GM19099 (cell line): ENCODE results near the gene EIPR1.

Experiments used
- POLR2A ChIP-seq: IDR thresholded peaks from 3 replicates; pipeline ENCODE4 v1.6.1; 2011; ENCODE audit warnings: low read depth; ENCODE audit not compliant: insufficient read length; ENCODE audit errors: extremely low read depth

Gene EIPR1

DNA sequence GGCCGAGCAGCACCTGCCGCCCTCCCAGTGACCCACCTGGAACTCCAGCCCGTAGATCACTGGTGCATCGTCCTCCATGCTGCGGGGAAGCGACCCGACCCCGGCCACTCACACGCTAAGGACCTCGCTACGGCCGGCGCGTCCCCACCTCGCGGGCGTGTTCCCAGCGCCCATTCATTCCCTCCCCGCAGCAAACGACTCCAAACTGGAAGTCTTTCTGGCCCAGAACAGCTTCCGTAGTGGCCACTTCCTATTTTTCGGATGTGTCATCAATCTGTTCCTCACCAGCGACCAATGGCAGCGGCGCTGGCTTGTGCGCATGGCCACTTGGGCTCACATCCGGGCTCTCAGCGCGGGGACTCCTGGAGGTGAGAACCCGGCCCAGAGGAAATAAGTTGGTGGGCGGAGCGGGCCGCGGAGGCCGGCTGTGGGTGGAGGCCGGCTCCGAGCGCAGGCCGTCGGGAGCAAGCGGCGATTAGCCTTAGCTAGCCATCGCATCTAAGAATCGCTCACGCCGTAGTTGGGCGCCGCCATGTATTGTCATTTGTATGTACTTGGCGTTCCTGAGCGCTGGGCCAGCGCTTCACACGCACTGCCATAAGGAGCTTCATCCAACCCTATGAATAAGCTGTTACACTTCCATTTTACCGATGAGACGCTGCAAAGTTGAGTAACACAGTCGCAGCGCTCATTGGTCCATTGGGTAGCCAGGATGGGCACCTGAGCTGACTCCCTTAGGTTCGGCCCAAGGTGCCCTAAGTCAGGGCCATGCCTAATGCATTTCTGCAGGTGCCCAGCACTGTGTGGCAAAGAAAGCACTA is at the start of gene EIPR1:
Gene EIPR1 (minus strand): TSS at position 207 of the 821 bp plus-strand sequence. CDS start 129 bp downstream, at position 78.
- TF ChIP-seq POLR2A = peak; percentile 82

DNA sequence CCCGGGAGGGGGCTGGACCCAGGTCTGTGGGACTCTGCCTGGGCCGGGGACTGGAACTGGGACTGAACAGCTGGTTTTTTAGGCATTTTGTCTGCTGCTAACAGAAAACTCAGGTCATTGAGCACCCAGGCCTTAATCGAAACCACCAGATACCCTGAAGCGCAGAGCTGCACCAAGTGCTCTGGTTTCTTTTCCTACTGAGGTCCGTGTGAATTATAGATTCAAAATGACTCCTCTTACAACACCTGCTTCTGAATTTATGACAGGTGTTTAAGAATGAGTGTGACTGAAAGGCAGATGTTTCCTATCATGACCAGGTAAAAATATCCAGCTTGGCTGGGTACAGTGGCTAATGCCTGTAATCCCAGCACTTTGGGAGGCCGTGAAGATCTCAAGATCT is 49.7 kb upstream of the EIPR1 start:
- TF ChIP-seq POLR2A = no peak

DNA sequence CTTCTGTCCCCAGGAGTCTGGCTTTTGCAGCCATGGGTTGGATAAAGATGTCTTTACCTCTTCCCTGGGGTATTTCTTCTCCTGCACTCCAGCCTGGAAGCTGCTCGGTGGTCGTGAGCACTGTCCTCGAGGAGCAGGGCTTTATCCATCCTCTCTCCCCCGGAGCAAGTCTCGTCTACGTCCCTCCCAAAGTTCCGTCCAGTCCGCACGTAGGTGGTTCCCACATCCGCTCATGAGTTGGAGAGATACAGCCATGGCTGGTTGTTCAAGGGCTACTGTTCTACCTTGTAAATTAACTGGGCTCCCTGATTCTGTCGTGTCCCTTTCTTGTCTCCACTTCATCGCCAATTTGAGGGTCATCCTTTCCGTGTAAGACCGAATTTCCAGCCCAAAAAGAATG is 49.0 kb upstream of the EIPR1 start:
- TF ChIP-seq POLR2A = no peak

DNA sequence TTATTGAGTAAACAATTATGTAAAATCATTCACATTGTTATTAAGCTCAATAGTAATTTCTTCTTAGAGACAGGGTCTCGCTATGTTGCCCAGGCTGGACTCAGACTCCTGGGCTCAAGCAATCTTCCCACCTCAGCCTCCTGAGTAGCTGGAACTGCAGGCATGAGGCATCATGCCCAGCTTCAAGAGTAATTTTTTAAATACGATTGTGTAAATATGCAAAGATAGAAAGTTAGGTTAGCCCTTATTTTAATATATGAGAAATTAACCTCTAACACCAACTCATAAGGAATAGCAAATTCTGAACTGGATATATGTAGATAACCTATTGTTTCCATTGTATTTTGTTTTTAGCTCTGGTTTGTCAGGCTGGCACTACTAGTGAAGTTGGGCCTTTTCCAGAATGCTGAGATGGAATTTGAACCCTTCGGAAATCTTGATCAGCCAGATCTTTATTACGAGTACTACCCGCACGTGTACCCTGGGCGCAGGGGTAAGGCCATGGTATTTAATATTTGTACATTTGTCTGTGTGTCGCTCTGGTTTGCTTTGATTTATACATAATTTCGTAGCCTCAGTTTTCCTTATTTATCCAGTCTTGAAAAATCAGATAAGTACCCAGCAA is 46.7 kb upstream of the EIPR1 start:
- TF ChIP-seq POLR2A = no peak

DNA sequence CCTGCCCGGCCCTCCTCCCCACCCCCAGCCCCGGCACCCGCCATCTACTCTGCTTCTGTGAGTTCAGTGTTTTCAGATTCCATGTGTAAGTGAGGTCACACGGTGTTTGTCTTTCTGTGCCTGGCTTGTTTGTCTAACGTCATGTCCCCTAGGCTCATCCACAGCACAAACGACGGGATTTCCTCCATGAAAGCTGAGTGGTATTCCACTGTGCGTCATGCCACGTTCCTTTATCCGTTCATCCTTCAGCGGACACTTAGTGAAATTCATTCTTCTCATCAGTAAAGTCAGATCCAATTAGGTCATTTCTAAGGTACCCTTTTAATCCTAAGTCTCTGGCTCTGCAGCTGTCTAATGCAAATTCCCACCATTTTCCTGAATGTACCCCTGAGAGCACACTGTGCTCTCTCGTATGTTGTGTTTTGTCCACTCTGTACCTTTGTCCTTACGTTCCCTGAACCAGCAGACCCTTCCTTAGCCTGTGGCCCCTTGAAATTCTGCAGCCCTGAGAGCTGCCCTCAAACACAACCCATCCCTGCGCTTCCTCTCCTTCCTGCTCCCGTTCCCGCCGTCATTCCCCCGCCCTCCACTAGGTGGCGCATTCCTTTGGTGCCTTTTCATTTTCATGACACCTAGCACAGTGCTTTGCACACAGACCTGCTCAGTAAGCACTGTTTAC is 46.0 kb upstream of the EIPR1 start:
- TF ChIP-seq POLR2A = no peak

DNA sequence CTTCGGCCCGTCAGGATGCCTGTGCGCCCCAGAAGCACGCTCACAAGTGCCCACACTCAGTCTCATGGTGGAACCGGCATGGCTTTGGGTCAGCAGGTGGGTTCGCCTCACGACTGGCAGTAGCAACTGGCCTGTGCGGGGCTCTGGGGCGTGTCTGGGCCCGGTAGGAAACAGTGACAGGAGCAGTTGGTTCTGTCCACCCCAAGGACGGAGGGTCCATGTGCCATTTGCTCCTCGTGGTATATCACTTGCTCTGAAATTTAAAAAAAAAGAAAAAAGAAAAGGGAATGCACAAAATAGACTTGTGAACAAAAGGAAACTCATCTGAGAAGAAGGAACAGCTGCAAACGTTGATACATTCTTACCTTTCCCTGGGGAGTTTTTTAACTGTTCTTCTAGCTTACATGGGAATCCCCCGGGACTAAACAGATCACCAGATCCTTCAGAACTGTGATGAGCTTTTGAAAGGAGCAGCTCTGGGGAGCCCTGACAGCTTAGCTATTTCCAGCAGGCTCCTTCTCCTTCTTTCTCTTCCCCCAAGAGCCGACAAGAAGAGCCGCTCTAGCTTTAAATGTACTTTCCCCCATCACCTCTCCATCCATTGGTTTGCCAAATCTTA is 44.7 kb upstream of the EIPR1 start:
- TF ChIP-seq POLR2A = no peak

DNA sequence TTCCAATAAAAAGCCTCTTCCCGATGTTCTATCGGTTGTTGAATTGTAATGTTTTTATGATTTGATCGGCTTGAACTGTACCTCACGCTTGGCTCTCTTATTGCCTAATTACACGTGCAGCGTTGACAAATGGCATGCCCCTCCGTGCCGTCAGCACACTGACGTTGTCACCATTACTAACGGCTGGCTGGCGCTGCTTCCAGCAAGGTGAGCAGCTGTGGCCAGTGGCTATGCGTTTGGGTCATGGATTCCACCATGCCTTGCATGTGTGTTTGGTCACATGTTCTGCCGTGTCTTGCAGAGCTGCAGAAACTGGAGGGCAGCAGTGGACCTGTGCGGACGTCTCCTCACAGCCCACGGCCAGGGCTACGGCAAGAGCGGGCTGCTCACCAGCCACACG is 44.0 kb upstream of the EIPR1 start:
- TF ChIP-seq POLR2A = no peak

DNA sequence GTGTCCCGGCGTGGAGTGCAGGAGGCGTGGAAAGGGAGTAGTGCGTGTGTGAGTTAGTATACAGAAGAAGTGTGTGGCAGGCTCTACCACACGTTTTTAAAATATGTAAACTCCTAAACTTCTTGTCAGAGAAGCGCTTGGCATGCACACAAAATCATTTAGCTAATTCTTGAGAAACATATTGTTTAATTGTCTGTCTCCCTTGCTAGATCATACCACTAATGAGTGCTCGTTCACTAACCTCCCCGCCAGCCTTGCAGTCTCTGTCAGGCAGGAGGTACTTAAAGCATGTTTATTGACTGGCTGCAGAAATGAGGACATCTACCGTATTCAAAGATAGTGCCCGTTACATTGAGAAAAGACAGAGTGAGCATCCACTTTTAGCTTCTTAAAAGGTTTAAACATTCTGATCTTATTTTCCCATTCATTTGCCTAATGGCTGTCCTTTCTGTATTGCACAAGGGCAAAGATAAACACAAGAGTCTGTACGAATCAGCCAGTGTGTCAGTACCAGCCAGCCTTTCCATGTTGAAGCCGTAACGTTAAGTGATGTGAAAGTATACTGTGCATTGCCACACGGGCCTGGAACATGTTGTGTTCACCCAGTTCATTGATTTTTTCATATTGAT is 43.3 kb upstream of the EIPR1 start:
- TF ChIP-seq POLR2A = no peak

DNA sequence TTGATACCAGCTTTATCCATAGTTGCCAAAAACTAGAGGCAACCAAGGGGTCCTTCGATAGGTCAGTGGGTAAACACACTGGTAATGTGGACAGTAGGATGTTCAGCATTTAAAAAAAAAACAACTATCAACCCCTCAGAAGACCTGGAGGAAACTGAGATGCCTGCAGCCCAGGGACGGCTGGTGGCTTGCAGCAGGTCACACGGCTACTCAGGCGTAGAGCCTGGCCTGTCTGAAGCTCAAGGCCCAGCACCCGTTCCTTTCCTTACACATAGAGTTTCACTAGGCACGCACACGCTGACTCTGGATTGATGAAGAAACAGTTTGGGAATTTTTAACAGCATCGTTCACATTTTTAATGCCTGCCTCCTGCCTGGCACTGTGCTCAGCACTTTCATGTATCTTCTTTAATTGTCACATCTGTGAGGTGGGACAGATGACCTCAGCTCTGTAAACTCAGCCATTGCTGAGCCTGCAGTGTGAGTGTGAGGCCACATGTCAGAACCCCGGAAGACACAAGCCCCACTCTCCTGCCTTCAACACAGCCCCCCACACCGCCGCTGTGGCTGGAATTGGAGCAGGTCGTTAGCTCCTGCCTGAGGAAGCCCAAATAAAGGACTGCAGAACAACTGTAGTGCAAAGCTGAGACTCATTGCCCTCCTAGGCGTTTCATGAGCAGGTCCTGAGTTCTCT is 42.6 kb upstream of the EIPR1 start:
- no peak for TF ChIP-seq POLR2A

DNA sequence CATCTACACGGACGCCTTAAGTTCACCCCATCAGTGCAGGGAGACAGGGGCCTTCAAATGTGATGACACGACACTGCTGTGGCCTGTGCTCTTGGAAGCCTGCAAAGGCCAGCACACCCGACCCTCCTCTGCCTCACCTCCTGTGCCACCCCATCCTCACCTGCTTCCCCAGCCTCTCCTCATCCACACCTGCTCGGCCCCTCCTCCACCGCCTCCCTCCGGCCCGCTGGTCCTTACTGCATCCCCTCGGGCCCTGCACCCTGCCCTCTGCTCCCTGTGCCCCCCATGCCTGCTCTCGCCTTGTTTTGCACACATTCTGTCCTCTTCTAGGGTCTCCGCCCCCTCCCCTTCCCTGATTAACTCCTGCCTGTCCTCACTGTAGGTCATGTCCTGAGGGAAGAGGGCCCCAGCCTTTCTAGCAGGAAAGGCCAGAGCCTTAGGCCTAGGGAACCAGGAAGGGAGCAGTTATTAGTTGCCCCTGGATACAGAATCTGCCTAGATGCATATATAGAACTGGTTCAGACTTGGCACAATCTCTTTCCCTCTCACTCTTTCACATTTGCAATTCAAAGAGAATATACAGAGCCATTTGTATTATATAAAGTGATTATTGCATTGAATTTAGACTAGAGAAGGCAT is 41.3 kb upstream of the EIPR1 start:
- TF ChIP-seq POLR2A = no peak

DNA sequence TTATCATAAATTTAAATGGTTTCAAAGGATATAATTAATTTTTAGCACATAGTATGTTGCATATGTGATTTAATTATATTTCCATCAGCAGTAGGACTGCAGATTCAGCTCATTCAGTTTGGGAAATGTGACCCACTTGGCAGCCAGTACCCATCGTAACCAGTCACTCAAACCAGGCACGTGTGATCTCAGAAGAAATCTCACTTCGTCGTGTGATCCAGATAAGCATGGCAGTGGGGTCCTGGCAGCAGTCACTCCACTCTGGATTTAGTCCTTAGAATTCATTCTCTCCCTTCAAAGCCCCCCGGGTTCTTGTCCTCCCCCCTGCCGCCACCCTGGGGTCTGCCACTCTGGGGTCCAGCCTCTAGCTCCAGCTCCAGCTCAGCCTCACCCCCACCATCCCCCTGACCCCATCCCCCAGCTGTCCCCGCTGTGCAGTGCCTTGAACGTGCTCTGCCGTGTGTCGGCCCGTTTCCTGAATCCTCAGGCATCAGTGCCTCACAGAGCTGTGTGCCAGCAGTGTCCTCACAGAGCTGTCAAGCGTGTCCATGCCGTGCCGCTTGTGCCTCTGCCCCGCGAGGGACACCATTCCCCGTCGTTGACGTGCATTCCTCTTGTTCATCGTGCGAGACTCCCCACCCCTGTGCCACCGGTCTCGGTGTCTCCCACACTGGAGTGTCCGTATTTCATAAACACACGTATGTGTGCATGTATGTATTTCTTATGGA is 36.7 kb upstream of the EIPR1 start:
- no peak for TF ChIP-seq POLR2A

DNA sequence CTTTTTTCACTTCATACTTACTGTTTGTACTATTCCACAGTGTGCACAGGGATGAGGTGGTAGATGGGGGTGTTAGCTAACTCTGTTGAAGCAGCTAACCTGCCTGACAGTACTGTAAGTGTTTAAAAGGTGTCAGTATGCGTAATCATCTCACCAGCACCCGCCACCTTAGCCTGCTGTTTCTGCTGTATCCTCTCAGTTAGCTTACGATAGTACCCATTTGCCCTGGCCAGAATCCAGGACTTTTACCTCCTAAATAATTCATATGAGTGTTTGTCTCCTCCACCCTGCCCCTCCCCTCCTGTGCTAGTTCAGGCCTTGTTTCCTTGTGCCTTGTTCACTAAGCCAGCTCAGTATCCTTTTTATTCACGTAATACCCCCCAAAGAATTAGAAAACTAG is 36.1 kb upstream of the EIPR1 start:
- no peak for TF ChIP-seq POLR2A

DNA sequence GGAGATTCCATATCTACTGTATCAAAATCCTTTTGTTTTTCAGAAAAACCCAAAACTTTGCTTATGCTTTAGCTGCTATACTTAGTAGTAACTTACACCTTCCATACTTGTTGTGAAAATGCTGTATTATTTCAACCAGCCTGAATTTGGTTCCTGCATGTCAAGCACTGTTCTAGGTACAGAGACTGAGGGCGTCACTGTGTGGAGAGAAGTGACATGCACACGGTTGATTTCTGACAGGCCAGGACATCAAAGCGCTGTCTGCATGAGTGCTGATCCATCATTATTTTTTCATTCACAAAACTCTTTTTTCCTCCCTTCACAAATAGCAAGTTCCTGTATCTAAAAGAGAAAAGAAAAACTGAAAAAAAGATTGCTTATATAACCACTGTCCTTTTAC is 33.5 kb upstream of the EIPR1 start:
- no peak for TF ChIP-seq POLR2A

DNA sequence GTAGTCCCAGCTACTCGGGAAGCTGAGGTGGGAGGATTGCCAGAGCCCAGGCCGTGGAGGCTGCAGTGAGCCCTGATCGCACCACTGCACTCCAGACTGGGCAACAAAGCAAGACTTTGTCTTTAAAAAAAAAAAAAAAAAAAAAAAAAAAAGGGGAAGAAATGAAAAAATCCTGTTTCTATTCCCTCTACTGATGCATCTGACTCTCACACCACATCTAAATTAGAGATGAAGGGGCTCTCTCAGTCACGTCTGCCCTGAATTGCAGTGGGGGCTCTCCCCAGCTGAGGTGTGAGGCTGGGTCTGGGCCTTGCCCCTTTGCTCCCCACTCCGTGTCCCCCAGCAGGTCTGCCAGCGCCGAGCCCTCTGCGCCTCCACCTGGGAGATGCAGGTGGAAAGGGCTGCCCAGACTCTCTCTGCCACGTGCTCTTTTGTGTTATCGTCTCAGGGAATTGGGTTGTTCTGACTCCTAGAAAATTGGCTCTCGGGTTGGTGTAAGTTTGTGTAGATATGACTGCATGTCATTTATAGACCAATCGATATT is 32.1 kb upstream of the EIPR1 start:
- no peak for TF ChIP-seq POLR2A

DNA sequence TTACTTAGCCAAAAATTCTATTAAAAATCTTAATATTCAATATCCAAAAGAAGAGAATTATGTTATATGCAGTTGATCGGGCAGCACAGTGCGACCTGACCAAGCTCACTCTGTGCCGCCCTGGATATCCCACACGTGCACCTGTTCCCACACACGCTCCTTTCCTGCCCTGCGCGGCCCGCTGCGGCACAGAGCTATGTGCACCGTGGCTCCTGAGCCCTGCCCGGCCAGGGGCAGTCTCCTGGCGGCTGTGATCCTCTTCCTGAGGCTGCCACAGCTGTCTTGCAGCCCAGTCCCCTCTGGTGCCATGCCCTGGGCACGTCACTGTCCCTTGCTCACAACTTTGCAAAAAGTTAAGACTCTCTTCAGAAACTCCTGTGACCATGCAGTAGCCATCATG is 31.2 kb upstream of the EIPR1 start:
- no peak for TF ChIP-seq POLR2A
